RWPE1 (cell line): ENCODE results near the gene S100B.

Experiments
- CTCF ChIA-PET: fragments of 350-600 bp; sonication (Branson Sonifier 250); formaldehyde crosslinking; extraction: SDS; loops from one replicate; lab custom pipeline; 2021; lab: Yijun Ruan, JAX
- POLR2A ChIA-PET: fragments of 400-600 bp; formaldehyde crosslinking; extraction: SDS; loops from one replicate; lab custom pipeline; 2020; ENCODE audit warnings: antibody characterized with exemption; ENCODE audit not compliant: low non-redundant PET; lab: Yijun Ruan, JAX
- DNase-seq: peaks from one replicate; pipeline ENCODE4 v3.0.0; 2012; ENCODE audit warnings: low spot score
- H3K27ac ChIP-seq: fragments of 450-650 bp; 2 replicates; pipeline ENCODE4 v1.5.1; 2017
- TF ChIP-seq, protein P1 (sequence below): fragments of 450-650 bp; conservative IDR thresholded peaks from 2 replicates; pipeline ENCODE4 v1.5.1; 2017; ENCODE audit warnings: low read depth, mild to moderate bottlenecking

The S100B gene

DNA sequence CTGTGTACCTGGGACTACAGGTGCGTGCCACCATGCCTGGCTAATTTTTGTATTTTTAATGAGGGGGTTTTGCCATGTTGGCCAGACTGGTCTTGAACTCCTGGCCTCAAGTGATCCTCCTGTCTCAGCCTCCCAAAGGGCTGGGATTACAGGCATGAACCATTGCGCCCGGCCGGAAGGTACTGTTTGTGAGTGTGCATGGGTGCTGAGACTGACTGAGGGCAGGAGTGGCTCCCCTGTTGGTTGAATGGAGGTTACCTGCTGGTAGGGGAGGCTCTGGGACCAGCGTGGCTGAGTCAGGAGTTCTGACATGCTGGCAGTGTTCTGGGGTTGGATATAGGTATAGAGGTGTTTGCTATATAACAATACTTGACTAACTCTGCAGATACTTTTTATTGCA is 41.0 kb upstream of the S100B start:
- no peak overlapping the region for H3K27ac ChIP-seq
- POLR2A ChIA-PET: no interaction called here
- CTCF ChIA-PET: no interaction called here
- TF ChIP-seq, protein P1, sequence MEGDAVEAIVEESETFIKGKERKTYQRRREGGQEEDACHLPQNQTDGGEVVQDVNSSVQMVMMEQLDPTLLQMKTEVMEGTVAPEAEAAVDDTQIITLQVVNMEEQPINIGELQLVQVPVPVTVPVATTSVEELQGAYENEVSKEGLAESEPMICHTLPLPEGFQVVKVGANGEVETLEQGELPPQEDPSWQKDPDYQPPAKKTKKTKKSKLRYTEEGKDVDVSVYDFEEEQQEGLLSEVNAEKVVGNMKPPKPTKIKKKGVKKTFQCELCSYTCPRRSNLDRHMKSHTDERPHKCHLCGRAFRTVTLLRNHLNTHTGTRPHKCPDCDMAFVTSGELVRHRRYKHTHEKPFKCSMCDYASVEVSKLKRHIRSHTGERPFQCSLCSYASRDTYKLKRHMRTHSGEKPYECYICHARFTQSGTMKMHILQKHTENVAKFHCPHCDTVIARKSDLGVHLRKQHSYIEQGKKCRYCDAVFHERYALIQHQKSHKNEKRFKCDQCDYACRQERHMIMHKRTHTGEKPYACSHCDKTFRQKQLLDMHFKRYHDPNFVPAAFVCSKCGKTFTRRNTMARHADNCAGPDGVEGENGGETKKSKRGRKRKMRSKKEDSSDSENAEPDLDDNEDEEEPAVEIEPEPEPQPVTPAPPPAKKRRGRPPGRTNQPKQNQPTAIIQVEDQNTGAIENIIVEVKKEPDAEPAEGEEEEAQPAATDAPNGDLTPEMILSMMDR: no peak
- no peak for DNase-seq

DNA sequence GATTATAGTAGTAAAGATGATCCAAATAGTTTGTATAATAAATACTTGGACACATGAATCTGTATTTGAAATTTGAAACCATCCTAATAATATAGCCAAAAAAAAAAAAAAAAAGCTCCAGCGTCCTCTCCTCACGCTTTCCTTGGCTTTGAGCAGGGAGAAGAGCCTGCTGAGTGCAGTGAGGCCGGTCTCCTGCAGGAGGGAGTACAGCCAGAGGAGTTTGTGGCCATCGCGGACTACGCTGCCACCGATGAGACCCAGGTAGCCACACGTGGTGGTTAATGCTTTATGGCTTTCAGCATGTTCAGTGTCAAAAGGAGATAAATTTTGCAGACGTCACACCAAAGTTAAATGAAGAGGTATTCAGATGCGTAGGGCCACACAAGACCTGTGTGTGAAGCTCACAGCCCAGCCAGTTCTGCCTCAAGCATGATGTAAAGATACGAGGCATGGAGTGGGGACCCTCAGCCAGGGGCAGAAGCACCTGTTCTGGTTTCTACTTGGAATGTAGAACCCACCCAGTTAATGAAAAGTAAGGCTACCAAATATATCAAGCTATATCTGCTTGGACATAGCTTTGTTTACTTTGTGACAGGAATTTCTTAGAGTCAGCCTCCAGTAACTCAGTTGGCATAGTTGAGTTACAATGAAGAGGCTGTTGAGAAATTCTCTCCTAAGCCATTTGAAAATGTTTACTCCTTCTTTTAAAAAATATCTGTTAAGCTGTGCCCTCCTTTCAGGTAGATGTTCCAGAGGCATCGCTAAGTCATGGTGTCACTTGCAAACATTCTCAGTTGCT is 38.7 kb upstream of the S100B start:
- ChIA-PET CTCF (interaction anchor here (0.7 kb wide), 1 partner anchor 23 kb away, joined by 3 read pairs; no protein-coding TSS in a partner anchor), POLR2A (interaction anchor here (1.2 kb wide), 1 partner anchor 8 kb away, joined by 7 read pairs; the partner anchor contains the start of gene PRMT2)
- TF ChIP-seq, protein P1: no peak

DNA sequence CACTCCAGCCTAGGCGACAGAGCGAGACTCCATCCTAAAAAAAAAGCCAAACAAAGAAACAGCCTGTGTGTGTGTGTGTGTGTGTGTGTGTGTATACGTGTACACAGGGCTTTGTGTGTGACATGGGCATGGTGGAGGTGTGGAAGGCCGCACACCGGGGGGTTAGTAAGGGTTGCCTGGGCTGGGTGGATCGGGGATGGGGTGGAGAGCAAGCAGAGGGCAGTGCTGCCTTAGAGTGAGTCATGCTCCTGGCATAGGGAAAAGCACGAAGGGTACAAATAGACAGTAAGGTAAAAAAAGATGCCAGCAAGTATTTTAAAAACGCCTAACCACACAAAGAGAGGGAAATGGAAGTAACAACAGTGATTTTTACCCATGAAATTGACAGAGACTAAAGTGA is 36.8 kb upstream of the S100B start:
- TF ChIP-seq, protein P1: no peak
- ChIA-PET POLR2A (no interaction called here), CTCF (no interaction called here)
- peak overlapping the region; percentile 37 for H3K27ac ChIP-seq
- no peak for DNase-seq

More for the DNA sequence above, 38.7 kb upstream of the S100B start:
- no peak overlapping the region for H3K27ac ChIP-seq
- DNase-seq: no peak

DNA sequence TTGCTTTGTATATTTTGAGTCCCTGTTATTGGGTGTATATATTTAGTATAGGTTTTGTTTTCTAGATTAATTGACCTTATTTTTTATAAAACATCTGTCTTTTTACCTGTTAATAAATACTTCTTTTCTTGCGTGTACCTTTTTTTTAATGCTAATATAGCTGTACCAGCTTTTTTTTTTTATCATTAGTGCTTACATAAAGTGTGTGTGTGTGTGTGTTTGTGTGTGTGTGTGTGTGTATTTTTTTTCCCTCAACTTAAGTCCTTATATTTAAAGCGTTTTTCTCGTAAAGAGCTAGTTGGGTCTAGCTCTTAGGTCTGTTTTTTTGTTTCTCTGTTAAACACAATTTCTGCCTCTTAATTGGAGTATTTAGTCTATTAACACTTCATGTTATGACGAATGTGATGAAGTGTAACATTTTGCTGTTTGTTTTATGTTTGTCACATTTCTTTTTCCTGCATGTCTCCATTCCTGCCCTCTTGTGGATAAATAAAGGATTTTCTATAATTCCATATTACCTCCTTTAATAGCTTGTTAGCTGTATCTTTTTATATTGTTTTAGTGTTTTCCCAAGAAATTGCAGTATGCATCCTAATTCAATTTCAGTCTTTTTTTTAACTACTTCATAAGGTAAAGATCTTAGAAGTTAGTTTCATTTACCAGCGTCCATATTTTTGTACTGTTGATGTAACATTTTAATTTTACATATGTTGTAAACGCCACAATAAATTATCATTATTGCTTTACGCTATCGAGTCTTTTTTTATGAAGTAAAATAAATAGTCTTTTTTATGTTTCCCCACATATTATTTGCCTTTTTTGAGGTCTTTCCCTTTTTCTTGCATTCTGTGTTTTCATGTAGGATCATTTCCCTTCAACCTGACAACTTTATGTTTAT is 34.9 kb upstream of the S100B start:
- POLR2A ChIA-PET: no interaction called here
- no peak for DNase-seq
- no peak overlapping the region for H3K27ac ChIP-seq
- CTCF ChIA-PET: interaction anchor here (0.6 to 1.2 kb wide), 8 partner anchors 30 to 387 kb away, joined by 3 to 4 read pairs (median 3); no protein-coding TSS in a partner anchor
- TF ChIP-seq, protein P1: peak; percentile 64

DNA sequence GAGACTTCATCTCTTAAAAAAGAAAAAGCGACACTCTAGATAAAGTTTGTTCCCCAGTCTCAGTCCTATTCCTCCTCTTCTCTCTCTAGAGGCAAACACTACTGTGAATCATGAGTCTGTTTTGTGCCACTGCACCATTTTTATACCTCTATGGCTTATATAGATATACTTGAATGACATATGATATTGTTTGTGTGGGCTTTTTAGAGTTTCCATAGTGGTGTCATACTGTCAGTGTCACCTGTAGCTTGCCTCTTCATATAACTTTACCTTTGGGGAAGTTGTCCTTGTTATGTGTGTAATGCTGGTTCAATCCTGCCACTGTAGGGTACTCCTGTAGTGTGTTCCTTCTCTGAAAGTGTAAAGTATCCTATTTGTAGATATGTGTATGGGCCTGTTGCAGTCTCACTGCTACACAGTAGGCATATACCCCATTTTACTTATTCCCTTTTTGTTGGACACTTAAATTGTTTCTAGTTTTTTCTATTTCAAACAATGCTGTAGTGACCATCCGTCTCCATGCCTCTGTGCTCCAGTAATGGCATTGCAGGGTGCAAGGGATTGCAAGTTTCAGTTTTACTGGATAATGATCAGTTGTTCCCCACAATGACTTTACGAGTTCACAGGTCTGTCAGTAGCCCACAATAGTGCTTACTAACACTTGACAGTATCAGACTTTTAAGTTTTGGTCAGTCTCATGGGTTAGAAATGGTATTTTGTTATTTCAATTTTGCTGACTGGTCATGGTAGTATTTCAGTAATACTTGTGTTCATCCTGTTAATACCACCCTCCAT is 33.3 kb upstream of the S100B start:
- no peak overlapping the region for H3K27ac ChIP-seq
- CTCF ChIA-PET: no interaction called here
- POLR2A ChIA-PET: no interaction called here
- no peak for DNase-seq
- TF ChIP-seq, protein P1: no peak
